ENCODE data around the gene VRK3.
A peak's percentile ranks its signal among the peaks of the same experiment; 100 is the strongest.
"Not testable (repeated sequence)": the region's sequence is repeated elsewhere in the genome, so short reads cannot be mapped to it uniquely, and the experiment has no call there.

VRK3 gene

DNA sequence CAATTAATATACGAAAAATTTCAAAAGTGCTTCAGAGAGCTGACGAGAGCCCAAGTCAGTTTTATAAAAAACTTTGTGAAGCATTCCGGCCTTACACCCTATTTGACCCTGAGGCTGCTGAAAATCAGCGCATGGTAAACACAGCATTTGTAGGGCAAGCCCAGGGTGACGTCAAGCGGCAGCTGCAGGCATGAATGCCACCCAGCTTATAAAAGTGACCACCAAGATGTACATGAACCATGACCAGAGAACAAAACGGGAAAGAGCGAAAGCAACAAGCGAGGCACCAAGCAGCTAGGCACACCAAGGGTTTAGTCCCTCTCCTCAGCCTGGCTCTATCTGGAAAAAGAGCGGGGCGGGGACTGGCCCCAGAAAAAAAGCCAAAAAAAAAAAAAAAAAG, 70.2 kb downstream of the VRK3 start:
- DNase-seq (ENCODE audit: low spot score) = no peak

GRCh38 chr19:49954092-49954829, 70.9 kb downstream of the VRK3 start:
- DNase-seq (ENCODE audit: low spot score) = no peak

GRCh38 chr19:49953416-49953815, 71.8 kb downstream of the VRK3 start:
- no peak for DNase-seq (ENCODE audit: low spot score)

DNA sequence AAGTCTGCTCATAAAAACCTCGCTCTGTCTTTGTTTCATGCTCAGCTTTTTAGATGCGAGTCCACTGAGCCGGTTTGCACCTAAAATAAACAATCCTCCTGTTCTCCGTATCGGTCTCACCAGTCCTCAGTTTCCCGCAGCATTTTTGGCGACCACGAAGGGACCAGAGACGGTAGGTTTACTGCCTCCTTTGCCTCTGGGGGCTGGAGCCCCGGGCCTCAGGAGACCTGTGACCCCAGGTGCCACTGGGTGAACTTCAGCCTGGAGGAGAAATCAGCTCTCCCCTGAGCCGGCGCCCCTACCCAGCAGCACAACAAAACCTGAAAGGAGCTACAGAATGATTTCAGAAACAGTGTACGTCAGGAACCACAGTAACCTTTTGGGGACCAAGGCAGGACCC, 72.3 kb downstream of the VRK3 start:
- DNase-seq (ENCODE audit: low spot score) = no peak

DNA sequence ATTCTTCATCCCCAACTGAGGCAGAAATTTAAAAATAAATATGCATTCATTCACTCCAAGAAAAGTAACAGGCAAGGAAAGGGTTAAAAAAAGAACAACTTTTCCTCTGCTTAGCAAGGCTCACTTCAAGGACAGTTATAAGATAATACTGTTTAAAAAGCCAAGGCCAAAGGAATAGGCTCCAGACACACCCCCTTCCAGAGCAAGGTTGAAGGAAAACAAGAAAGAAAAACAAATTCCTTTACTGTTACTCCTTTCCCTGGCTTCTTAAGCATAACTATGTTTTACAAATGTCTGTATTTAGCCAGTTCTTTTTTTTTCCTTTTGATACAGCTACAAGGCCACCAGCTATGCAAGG, 72.7 kb downstream of the VRK3 start:
- no peak for DNase-seq (ENCODE audit: low spot score)

GRCh38 chr19:49951806-49952478, 73.2 kb downstream of the VRK3 start:
- DNase-seq (ENCODE audit: low spot score) = no peak

DNA sequence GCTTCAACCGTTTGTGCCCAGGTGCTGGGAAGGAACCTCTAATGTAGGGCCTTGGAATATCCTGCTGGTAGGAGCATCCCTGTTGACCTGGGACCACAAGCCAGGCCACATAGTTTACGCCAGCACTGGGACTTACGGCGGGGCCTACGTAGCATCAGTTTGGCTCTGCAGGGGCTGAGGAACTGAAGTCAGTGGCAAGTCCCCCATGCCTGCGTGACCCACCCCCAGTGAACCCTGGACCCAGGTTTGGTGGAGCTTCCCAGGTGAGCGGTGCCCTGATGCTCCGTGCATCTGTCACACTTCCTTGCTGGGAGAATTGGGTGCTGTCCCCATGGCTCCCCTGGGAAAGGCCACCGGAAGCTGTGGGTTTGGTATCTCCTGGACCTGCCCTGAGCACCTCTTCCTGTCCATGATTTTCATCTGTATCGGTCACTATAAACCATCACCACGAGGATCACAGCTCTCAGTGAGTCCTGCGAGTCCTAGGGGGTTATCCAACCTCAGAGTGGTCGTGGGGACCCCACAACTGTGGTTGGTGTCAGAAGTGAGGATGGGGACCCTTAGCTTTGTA, 74.1 kb downstream of the VRK3 start:
- DNase-seq (ENCODE audit: low spot score) = no peak

- no peak for DNase-seq (ENCODE audit: low spot score)
Measured at GRCh38 chr19:49950590-49950948, 74.6 kb downstream of the VRK3 start.

DNA sequence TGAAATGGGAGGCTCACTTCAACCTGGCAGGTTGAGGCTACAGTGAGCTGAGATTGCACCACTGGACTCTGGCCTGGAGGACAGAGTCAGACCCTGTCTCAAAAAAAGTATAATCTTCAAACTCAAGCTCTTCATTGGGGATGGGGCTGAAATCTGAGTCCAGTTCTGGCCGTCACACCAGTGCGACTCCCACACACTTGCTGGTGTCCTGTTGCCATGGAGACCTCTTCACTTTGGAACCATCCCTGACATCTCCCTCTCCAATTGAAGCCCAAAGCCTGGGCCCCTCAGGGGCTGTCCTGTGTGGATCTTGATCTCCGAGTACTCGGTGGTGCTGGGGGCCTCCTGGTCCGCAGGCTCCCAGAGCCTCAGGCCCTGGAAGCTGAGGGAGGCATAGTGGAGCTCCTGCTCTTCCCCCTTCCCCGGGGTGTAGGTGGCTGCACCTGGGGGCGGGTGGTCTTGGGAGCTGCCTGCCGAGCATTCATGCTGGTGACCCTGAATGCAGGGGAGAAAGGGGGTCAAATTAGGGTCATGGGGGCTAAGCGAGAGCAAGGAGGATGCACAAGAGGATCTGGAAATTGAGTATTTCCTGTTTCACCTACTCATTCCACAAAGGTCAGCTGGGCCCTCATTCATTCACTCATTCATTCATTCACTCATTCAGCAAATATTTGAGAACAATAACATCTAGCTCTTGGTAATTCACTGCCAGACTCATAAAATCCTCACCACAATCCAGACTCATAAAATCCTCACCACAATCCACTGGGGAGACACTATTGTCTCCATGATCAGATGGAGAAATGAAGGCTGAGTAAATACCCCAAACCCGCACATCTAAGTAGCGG, 75.2 kb downstream of the VRK3 start:
- DNase-seq (ENCODE audit: low spot score) = no peak

- no peak for DNase-seq (ENCODE audit: low spot score)
Measured at GRCh38 chr19:49946415-49946814, 78.8 kb downstream of the VRK3 start.

- not testable (repeated sequence) for DNase-seq (ENCODE audit: low spot score)
Measured at GRCh38 chr19:49944567-49944966, 80.6 kb downstream of the VRK3 start.

GRCh38 chr19:49940482-49940791, 84.7 kb downstream of the VRK3 start:
- no peak for DNase-seq (ENCODE audit: low spot score)

DNA sequence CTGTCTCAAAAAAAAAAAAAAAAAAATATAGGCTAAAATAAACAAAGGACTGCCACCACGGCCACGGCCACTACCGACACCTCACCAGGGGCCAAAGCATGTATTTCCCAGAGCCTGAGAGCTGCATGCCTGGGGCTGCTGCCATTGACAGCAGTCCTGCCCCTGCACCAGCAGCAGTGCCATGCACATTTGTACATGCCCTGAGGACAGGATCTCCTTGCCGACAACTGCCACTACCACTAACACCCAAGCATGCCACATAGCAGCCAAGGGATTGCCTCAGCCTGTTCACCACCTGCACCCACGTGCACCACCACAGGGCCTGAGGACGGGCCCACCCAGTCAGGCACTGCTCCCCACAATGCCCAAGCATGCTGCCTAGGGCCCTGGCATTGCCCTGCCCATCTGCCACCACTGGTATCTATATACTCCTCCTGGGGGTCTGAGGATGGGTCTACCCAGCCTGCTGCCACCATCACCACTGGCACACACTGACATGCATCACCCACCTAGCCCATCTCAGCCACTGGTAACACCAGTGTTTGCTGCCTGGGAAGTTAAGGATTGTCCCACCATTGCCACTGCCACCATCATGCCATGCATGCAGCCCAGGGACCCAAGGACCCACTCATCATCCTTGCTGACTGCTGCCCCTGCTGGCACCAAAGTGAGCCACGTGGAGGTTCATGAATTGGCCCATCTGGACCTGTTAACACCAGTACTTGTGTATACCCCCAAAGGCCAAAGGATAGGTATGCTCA, 85.3 kb downstream of the VRK3 start:
- DNase-seq (ENCODE audit: low spot score) = no peak

DNA sequence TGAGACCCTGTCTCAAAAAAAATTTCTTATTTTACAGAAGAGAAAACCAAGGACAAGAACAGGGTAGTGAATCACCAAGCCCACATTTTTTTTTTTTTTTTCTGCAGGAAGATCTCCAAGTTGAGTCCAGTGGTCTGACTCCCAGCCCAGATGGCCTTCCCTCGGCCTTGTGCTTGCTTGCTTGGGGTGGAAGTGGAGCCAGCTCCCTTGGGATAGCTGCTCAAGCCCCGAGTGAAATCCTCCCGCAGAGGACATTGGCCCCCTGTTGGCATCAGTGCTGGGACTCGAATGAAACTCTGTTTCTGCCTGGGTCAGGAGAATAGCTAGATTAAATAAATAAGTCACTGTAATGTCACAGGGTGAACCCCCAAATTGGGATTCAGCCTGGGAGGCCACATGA, 86.5 kb downstream of the VRK3 start:
- no peak for DNase-seq (ENCODE audit: low spot score)

GRCh38 chr19:49937750-49938381, 87.3 kb downstream of the VRK3 start:
- peak; percentile 74 for DNase-seq (ENCODE audit: low spot score)

DNA sequence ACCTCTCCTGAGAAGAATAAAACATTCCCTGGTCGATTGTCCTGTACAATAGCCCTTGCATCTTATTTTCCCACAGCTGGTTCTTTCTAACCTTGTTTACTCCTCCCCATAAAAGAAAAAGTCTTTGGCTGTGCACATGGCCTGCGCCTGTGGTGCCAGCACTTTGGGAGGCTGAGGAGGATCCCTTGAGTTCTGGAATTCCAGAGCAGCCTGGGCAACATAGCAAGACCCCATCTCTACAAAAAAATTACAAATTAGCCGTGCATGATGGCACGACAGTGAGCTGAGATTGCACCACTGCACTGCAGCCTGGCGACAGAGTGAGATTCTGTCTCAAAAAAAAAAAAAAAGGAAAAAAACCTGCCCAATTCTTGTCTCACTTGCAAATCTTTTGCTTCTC, 88.6 kb downstream of the VRK3 start:
- DNase-seq (ENCODE audit: low spot score) = no peak

GRCh38 chr19:49933643-49934042, 91.5 kb downstream of the VRK3 start:
- DNase-seq (ENCODE audit: low spot score) = no peak

GRCh38 chr19:49932731-49933131, 92.4 kb downstream of the VRK3 start:
- DNase-seq (ENCODE audit: low spot score) = peak; percentile 30

- no peak for DNase-seq (ENCODE audit: low spot score)
Measured at GRCh38 chr19:49932041-49932451, 93.1 kb downstream of the VRK3 start.

DNA sequence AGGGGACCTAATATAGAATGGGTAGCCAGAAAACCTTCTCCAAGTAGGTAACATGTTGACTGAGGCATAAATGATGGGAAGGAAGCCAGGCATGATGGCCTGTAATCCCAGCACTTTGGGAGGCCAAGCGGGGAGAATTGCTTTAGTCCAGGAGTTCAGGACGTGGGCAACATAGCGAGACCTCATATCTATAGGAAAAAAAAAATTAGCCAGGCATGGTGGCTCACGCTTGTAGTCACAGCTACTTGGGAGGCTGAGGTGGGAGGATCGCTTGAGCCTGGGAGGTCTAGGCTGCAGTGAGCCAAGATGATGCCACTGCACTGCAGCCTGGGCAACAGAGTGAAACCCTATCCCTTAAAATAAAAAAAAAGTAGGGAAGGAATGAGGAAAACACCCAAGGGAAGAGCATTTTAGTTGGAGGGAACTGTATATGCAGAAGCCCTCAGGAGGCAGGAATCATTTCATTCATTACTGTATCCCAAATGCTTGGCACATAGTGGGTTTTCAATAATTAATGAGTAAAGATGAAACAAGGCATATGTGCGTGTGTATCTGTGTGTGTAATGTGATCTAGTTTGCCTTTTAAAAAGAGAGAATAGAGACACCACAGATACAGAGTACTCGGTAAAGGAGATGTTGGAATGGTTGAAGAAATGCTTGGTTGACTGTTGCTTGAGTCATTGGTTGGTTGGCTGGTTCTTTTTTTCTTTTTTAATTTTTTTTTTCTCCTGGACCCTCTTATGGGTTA, 93.7 kb downstream of the VRK3 start:
- DNase-seq (ENCODE audit: low spot score) = no peak

DNA sequence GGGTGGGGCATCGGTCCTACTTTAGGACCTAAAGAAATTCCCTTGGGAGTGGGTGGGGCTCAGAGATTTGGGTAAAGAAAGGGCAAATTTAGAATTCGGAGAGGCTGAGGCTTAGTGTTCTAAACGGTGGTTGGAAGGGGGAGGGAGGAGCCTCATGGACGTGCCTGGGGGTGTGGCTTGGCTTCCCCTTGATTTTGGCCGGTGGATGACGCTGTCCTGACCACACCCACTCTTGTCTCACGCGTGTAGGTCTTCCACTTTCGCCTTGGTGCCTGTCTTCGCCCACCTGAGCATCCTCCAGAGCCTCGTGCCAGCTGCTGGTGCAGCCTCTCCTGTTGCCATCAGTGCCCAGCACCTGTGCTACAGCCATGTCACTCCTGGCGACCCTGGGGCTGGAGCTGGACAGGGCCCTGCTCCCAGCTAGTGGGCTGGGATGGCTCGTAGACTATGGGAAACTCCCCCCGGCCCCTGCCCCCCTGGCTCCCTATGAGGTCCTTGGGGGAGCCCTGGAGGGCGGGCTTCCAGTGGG, 94.6 kb downstream of the VRK3 start:
- no peak for DNase-seq (ENCODE audit: low spot score)

All from CD4-positive, alpha-beta T cell treated with Interleukin-15 for 4 hours (primary cell).